Heart right ventricle (tissue), 16 donors: ENCODE measurements around the gene EYA3. TPM values are rescaled to one million over a fixed set of nuclear protein-coding genes. Genes with fewer than 3 reads are reported as not detected.

Experiments used
- ATAC-seq, 8 donors: fragments of 200-7000 bp; cut with Tn5 transposase; one replicate each; pipeline ENCODE4 v1.9.1; 2020; ENCODE audit warnings: mild to moderate bottlenecking in 8 of 8, moderate library complexity in 8 of 8, moderate number of reproducible peaks in 1 of 8
- DNase-seq, 2 donors: peaks; one replicate each; pipeline ENCODE4 v3.0.0-alpha.2; 2020
- H3K27ac ChIP-seq, 10 donors: fragments of 200-600 bp; sonication (generic) in 2 of 10; one replicate each; pipeline versions ENCODE4 v1.5.0 to v1.8.0; 2020 to 2022; ENCODE audit warnings: mild to moderate bottlenecking in 3 of 10
- H3K27me3 ChIP-seq, 7 donors: fragments of 200-600 bp; one replicate each; pipeline ENCODE4 v1.8.0; 2021 to 2022; ENCODE audit warnings: mild to moderate bottlenecking in 2 of 7
- H3K36me3 ChIP-seq, 9 donors: fragments of 200-600 bp; sonication (generic) in 1 of 9; one replicate each; pipeline versions ENCODE4 v1.5.0 to v1.8.0; 2020 to 2022; ENCODE audit warnings: mild to moderate bottlenecking in 2 of 9
- H3K4me1 ChIP-seq, 9 donors: fragments of 200-600 bp; sonication (generic) in 1 of 9; one replicate each; pipeline versions ENCODE4 v1.5.0 to v1.8.0; 2020 to 2022; ENCODE audit warnings: mild to moderate bottlenecking in 4 of 9
- H3K4me3 ChIP-seq, 10 donors: fragments of 200-600 bp; sonication (generic) in 2 of 10; one replicate each; pipeline versions ENCODE4 v1.5.0 to v1.8.0; 2020 to 2022; ENCODE audit warnings: mild to moderate bottlenecking in 7 of 10, moderate library complexity in 2 of 10
- H3K9me3 ChIP-seq, 11 donors: fragments of 200-600 bp in 10 of 11; sonication (generic) in 2 of 11; one replicate each; pipeline versions ENCODE4 v1.5.0 to v1.8.0; 2013 to 2022; ENCODE audit warnings: mild to moderate bottlenecking in 2 of 11, control low read depth in 1 of 11, moderate library complexity in 1 of 11
- WGBS, 2 donors: extraction: QIAGEN DNeasy Blood & Tissue Kit; methylation state at CpG; one replicate each; pipeline ENCODE4 v1.1.7; 2013; ENCODE audit warnings: inconsistent platforms in 1 of 2; 5-methylcytosine and 5-hydroxymethylcytosine counted together
- intact Hi-C, 10 donors: fragments of 100-400 bp; cut with DNase I; formaldehyde crosslinking; loops; one replicate each; pipeline versions ENCODE4 v1.11.1 to v1.14.2; 2022
- polyA plus RNA-seq, 2 donors: library from polyadenylated mRNA; stranded (reverse); fragments of 200-250 nt; gene quantifications; one replicate each; pipeline ENCODE4 v1.2.3, GENCODE V29; 2013
- total RNA-seq, 10 donors: library from RNA; stranded (reverse); fragmentation: NEBNext Ultra II Directional in 3 of 10; extraction: Animal tissue kit (Norgen Biotek cat#: 25700) in 3 of 10; gene quantifications; one replicate each; pipeline versions ENCODE4 v1.2.1 to v1.2.4, GENCODE V29; 2021 to 2023
- TF ChIP-seq, protein P1 (sequence below), 9 donors: fragments of 200-600 bp; sonication (generic) in 2 of 9; IDR thresholded peaks; one replicate each; pipeline versions ENCODE4 v1.5.0 to v1.8.0; 2021 to 2022; ENCODE audit warnings: antibody characterized with exemption in 9 of 9, mild to moderate bottlenecking in 5 of 9, moderate library complexity in 1 of 9
- donor health status: Arrhythmogenic right ventricular cardiomyopathy.
- donor health status: ischemic (EF 13 %, LVEDD 7.1; RV severe dilation, severe dysfunction).
- donor health status: healthy with polysubstance abuse.
- donor health status: DM: no; HTN: yes; CAD: no.
- donor health status: DM: no; HTN: no; CAD: no.
- donor health status: ischemic (EF 25% LVEDD 6.9; RV normal size, moderate dysfunction).
- donor health status: ischemic (EF 25% LVEDD 5.7; RV mildly dilated, moderate dysfunction).
- donor health status: healthy.
- donor health status: DM: yes; HTN: yes; CAD: no.
- donor health status: Ischemic cardiomyopathy.
- donor health status: ischemic (EF 35%, LVEDD 5.7; RV mildly dilated, moderate dysfunction).
- donor health status: nonischemic (EF 11% LVEDD 7.7; RV severe dilation, severe dysfunction).
- donor health status: DM: yes; HTN: yes; CAD: no.
- donor health status: PGD.
- donor health status: ischemic (EF 29% LVEDD 5.4; RV normal size, mild dysfunction).
- donor health status: nonischemic (EF 23%, LVEDD 6.1; RV moderate dilation, normal function).

The EYA3 gene
- total and polyA plus RNA-seq, 12 donors = 3.6 to 22.1 (median 17.3) TPM

DNA sequence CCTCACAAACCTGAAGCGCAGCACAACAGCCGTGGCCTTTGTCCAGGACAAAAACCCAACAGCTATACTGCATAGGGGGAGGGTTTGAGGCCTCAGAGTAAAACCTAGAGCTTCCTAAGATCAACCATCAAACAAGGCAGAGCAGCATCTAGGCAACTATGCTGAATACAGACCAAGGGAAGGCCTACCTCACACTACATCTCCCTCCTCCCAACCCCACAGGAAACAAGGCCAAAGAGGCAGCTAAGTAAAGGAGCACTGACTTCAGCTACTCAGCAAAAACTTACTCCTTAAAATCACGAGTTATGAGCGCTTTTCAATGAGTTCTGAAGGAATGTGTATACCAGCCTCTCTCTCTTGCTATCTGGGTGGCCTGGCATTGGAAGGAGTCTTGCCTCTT is 116.3 kb downstream of the EYA3 start:
- H3K27me3 ChIP-seq = no peaks in the 10 kb centered on the region
- H3K27ac ChIP-seq = peak overlapping the region in 5 of 10 donors; percentile 27 to 49 (median 34)
- H3K4me3 ChIP-seq = no peak overlapping the region
- DNase-seq (no peak), ATAC-seq (peak in 3 of 8 donors; percentile 16 to 39 (median 25))
- no peaks in the 10 kb centered on the region for H3K9me3 ChIP-seq
- TF ChIP-seq, protein P1, sequence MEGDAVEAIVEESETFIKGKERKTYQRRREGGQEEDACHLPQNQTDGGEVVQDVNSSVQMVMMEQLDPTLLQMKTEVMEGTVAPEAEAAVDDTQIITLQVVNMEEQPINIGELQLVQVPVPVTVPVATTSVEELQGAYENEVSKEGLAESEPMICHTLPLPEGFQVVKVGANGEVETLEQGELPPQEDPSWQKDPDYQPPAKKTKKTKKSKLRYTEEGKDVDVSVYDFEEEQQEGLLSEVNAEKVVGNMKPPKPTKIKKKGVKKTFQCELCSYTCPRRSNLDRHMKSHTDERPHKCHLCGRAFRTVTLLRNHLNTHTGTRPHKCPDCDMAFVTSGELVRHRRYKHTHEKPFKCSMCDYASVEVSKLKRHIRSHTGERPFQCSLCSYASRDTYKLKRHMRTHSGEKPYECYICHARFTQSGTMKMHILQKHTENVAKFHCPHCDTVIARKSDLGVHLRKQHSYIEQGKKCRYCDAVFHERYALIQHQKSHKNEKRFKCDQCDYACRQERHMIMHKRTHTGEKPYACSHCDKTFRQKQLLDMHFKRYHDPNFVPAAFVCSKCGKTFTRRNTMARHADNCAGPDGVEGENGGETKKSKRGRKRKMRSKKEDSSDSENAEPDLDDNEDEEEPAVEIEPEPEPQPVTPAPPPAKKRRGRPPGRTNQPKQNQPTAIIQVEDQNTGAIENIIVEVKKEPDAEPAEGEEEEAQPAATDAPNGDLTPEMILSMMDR (IDR thresholded peaks at IDR 0.05) = no peak
- peaks cover 3 to 39% (median 17%) of the 10 kb centered on the region in 9 donors for H3K4me1 ChIP-seq
- intact Hi-C loops = loop anchor here in 4 of 10 donors (5.0 to 10.0 kb wide), 2 partner anchors 107 to 115 kb away; no protein-coding TSS in a partner anchor
- 72 to 84% methylated on average over 4 of the region's 4 CpGs for WGBS, 2 donors
- peaks cover 0 to 70% (median 5%) of the 10 kb centered on the region in 9 donors for H3K36me3 ChIP-seq

DNA sequence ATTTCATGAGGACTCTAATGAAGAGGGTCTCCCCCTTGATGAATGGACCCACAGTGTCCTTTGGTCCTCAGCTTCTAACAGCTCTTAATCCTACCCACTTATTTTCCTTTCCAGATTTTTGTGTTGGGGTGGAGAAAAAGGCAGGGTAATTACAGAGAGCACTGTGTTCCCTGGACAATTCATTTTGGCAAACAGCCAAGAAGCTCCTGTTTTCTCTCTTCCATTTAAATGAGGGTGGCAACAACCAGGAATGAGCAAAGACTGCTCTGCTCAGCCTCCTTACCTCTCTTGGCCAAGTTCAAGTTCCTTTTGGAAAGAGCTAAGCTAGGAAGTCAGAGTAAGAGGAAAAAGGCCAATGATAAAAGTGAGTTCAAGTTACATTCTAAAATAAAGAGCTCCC is 116.7 kb downstream of the EYA3 start:
- H3K4me1 ChIP-seq = peaks cover 3 to 39% (median 17%) of the 10 kb centered on the region in 9 donors

DNA sequence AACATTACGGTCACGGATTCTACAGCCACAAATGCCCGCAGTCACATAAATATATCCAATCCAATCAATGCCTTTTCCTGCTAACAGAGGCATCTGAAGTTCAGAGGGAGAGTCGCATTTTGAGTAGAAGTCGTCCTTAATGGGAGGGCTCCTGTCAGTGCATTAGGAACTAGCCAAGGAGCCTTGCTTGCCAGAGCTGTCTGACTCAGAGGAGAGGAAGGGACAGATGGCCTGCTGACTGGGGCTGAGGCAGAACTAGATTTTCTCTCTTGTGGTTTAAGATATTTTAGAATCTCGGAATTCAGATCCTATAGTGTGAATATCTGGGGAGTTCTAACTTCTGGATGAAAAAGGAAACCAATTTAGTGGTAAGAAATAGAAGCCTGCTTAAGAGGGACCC is 118.0 kb downstream of the EYA3 start:
- no peaks in the 10 kb centered on the region for H3K27me3 ChIP-seq
- H3K36me3 ChIP-seq = peaks cover 0 to 70% (median 18%) of the 10 kb centered on the region in 9 donors
- peak overlapping the region in 4 of 10 donors; percentile 17 to 49 (median 29) for H3K27ac ChIP-seq
- TF ChIP-seq, protein P1 (IDR thresholded peaks at IDR 0.05) = no peak
- peak in 6 of 8 donors; percentile 46 to 76 (median 68) for ATAC-seq
- WGBS, 2 donors = 82 to 90% methylated on average over 6 of the region's 6 CpGs
- peak in 1 of 2 donors; percentile 36 for DNase-seq
- H3K9me3 ChIP-seq = no peaks in the 10 kb centered on the region
- no peak overlapping the region for H3K4me3 ChIP-seq
- intact Hi-C loops = loop anchor here in 4 of 10 donors (5.0 to 10.0 kb wide), 2 partner anchors 106 to 113 kb away; no protein-coding TSS in a partner anchor
- H3K4me1 ChIP-seq = peaks cover 3 to 39% (median 17%) of the 10 kb centered on the region in 9 donors

More for the DNA sequence above, 116.7 kb downstream of the EYA3 start:
- peak in 7 of 8 donors; percentile 42 to 81 (median 60) for ATAC-seq
- Histone ChIP-seq H3K36me3 (peaks cover 0 to 70% (median 10%) of the 10 kb centered on the region in 9 donors), H3K27ac (peak overlapping the region in 5 of 10 donors; percentile 27 to 49 (median 34)), H3K27me3 (no peaks in the 10 kb centered on the region), H3K9me3 (no peaks in the 10 kb centered on the region), H3K4me3 (no peak overlapping the region)
- DNase-seq = peak in 1 of 2 donors; percentile 29
- TF ChIP-seq, protein P1 (IDR thresholded peaks at IDR 0.05) = no peak
- intact Hi-C loops = loop anchor here in 4 of 10 donors (5.0 to 10.0 kb wide), 2 partner anchors 107 to 114 kb away; no protein-coding TSS in a partner anchor

DNA sequence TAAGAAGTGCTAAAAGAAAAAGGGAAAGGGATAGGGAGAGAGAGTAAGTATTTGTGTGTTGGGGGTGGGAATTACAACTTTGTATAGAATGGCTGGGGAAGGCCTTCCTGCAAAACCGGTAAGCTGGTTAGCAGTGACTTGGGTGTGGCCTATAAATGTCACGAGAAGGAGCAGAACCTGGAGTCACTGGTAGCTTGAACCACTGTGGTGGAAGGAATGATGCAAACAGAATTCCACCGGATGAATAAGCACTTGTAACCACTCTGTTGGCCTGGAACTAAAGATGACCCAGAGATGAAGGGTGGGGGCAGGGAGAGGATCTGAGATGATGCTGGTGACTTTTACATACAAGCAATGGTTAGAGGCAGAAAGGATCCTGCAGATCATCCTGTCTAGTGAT is 119.7 kb downstream of the EYA3 start:
- intact Hi-C loops = no loop called here
- WGBS, 2 donors = 60 to 67% methylated on average over 3 of the region's 3 CpGs
- peaks cover 3 to 39% (median 17%) of the 10 kb centered on the region in 9 donors for H3K4me1 ChIP-seq
- TF ChIP-seq, protein P1 (IDR thresholded peaks at IDR 0.05) = no peak
- no peaks in the 10 kb centered on the region for H3K27me3 ChIP-seq
- H3K4me3 ChIP-seq = no peak overlapping the region
- H3K36me3 ChIP-seq = peaks cover 0 to 70% (median 18%) of the 10 kb centered on the region in 9 donors
- ATAC-seq = peak in 1 of 8 donors; percentile 30
- no peaks in the 10 kb centered on the region for H3K9me3 ChIP-seq
- no peak overlapping the region for H3K27ac ChIP-seq
- no peak for DNase-seq
